ENCODE data around the gene FIG4.

FIG4 gene

GRCh38 chr6:109801794-109802193 is 110.7 kb downstream of the FIG4 start:
- Histone ChIP-seq H3K9ac (ENCODE audit: low read length) (no peak overlapping the region), H3F3A (ENCODE audit: insufficient read depth) (no peaks in the 10 kb centered on the region), H3K27me3 (ENCODE audit: low read length) (no peaks in the 10 kb centered on the region), H4K20me1 (ENCODE audit: low read depth, low read length) (no peaks in the 10 kb centered on the region), H3K4me3 (ENCODE audit: insufficient read depth, low read length, poor library complexity, severe bottlenecking) (no peak overlapping the region), H3K27ac (ENCODE audit: low read depth, low read length) (no peak overlapping the region), H3K4me2 (ENCODE audit: low read depth, low read length, poor library complexity, severe bottlenecking) (no peak overlapping the region), H3K9me3 (ENCODE audit: insufficient read depth, low read length) (no peaks in the 10 kb centered on the region), H2AFZ (ENCODE audit: low read depth, low read length, severe bottlenecking) (no peak overlapping the region), H3K9me2 (replicated peaks; ENCODE audit: insufficient read depth, low read length) (no peaks in the 10 kb centered on the region), H3K36me3 (ENCODE audit: low read length) (no peaks in the 10 kb centered on the region; the same call in 1 of the 2 replicates), H3K79me2 (ENCODE audit: insufficient read depth, low read length) (no peaks in the 10 kb centered on the region)
- TF ChIP-seq CTCF (IDR thresholded peaks at IDR 0.05; ENCODE audit: insufficient read depth, low read length, poor library complexity, severe bottlenecking) = no peak
- TF ChIP-seq EZH2phosphoT487 (conservative IDR thresholded peaks at IDR 0.05; ENCODE audit: low read length) = no peak

GRCh38 chr6:109804020-109804419 is 112.9 kb downstream of the FIG4 start:
- Histone ChIP-seq H3K27me3 (ENCODE audit: low read length) (no peaks in the 10 kb centered on the region), H3K9me2 (replicated peaks; ENCODE audit: insufficient read depth, low read length) (no peaks in the 10 kb centered on the region), H3K9me3 (ENCODE audit: insufficient read depth, low read length) (no peaks in the 10 kb centered on the region), H3F3A (ENCODE audit: insufficient read depth) (no peaks in the 10 kb centered on the region), H3K27ac (ENCODE audit: low read depth, low read length) (no peak overlapping the region), H3K4me3 (ENCODE audit: insufficient read depth, low read length, poor library complexity, severe bottlenecking) (no peak overlapping the region), H3K9ac (ENCODE audit: low read length) (no peak overlapping the region), H4K20me1 (ENCODE audit: low read depth, low read length) (no peaks in the 10 kb centered on the region), H2AFZ (ENCODE audit: low read depth, low read length, severe bottlenecking) (no peak overlapping the region), H3K36me3 (ENCODE audit: low read length) (no peaks in the 10 kb centered on the region; the same call in 1 of the 2 replicates), H3K79me2 (ENCODE audit: insufficient read depth, low read length) (no peaks in the 10 kb centered on the region), H3K4me2 (ENCODE audit: low read depth, low read length, poor library complexity, severe bottlenecking) (no peak overlapping the region)
- TF ChIP-seq EZH2phosphoT487 (conservative IDR thresholded peaks at IDR 0.05; ENCODE audit: low read length) (no peak), CTCF (IDR thresholded peaks at IDR 0.05; ENCODE audit: insufficient read depth, low read length, poor library complexity, severe bottlenecking) (no peak)

- Histone ChIP-seq H3K4me2 (ENCODE audit: low read depth, low read length, poor library complexity, severe bottlenecking) (no peak overlapping the region), H3K27ac (ENCODE audit: low read depth, low read length) (no peak overlapping the region), H3F3A (ENCODE audit: insufficient read depth) (no peaks in the 10 kb centered on the region), H3K9me3 (ENCODE audit: insufficient read depth, low read length) (no peaks in the 10 kb centered on the region), H4K20me1 (ENCODE audit: low read depth, low read length) (no peaks in the 10 kb centered on the region), H2AFZ (ENCODE audit: low read depth, low read length, severe bottlenecking) (no peak overlapping the region), H3K27me3 (ENCODE audit: low read length) (no peaks in the 10 kb centered on the region), H3K79me2 (ENCODE audit: insufficient read depth, low read length) (no peaks in the 10 kb centered on the region), H3K9ac (ENCODE audit: low read length) (no peak overlapping the region), H3K36me3 (ENCODE audit: low read length) (no peaks in the 10 kb centered on the region; the same call in 1 of the 2 replicates), H3K4me3 (ENCODE audit: insufficient read depth, low read length, poor library complexity, severe bottlenecking) (no peak overlapping the region), H3K9me2 (replicated peaks; ENCODE audit: insufficient read depth, low read length) (no peaks in the 10 kb centered on the region)
- no peak for TF ChIP-seq CTCF (IDR thresholded peaks at IDR 0.05; ENCODE audit: insufficient read depth, low read length, poor library complexity, severe bottlenecking)
- TF ChIP-seq EZH2phosphoT487 (conservative IDR thresholded peaks at IDR 0.05; ENCODE audit: low read length) = no peak
Observed at GRCh38 chr6:109807881-109808280, 116.8 kb downstream of the FIG4 start.

Measured in SU-DHL-6 (cell line).